ENCODE data around the gene NFIB. TPM values are rescaled to one million over a fixed set of nuclear protein-coding genes. Genes with fewer than 3 reads are reported as not detected.

Gene NFIB
- total RNA-seq, 1 donor from 2014 or later = 0.30 TPM

- Histone ChIP-seq H3K36me3 (no peaks in the 10 kb centered on the region), H4K20me1 (ENCODE audit: low read depth) (no peaks in the 10 kb centered on the region), H3K4me2 (no peak overlapping the region), H3K27me3 (no peaks in the 10 kb centered on the region), H3K4me3 (no peak overlapping the region), H3K27ac (no peak overlapping the region), H3K9me3 (ENCODE audit: low read depth) (no peaks in the 10 kb centered on the region), H3K79me2 (ENCODE audit: low read depth) (no peaks in the 10 kb centered on the region), H2AFZ (replicated peaks) (no peak overlapping the region), H3K4me1 (no peaks in the 10 kb centered on the region), H3F3A (ENCODE audit: low read depth) (no peaks in the 10 kb centered on the region), H3K9ac (no peak overlapping the region)
- Mint-ChIP-seq H3K27ac (no peak overlapping the region), H3K4me1 (peaks cover 3% of the 10 kb centered on the region), H3K27me3 (ENCODE audit: insufficient read depth, low read depth) (no peaks in the 10 kb centered on the region), H3K4me3 (no peak overlapping the region), H3K9me3 (peaks cover 5% of the 10 kb centered on the region), H3K36me3 (no peaks in the 10 kb centered on the region)
- TF ChIP-seq CTCF (IDR thresholded peaks at IDR 0.05) (no peak), EZH2phosphoT487 (IDR thresholded peaks at IDR 0.05) (no peak), EZH2 (IDR thresholded peaks at IDR 0.05) (no peak)
- no peak for DNase-seq (ENCODE audit: low spot score)
Measured at GRCh38 chr9:14146201-14146874, 167.6 kb downstream of the NFIB start.

GRCh38 chr9:14144215-14144614 is 169.7 kb downstream of the NFIB start:
- DNase-seq (ENCODE audit: low spot score) = no peak
- no peak overlapping the region for H2AFZ ChIP-seq (replicated peaks)
- no peak overlapping the region for H3K4me2 ChIP-seq
- Mint-ChIP-seq H3K27me3 (ENCODE audit: insufficient read depth, low read depth) (no peaks in the 10 kb centered on the region), H3K9me3 (peaks cover 5% of the 10 kb centered on the region), H3K4me1 (peaks cover 3% of the 10 kb centered on the region), H3K36me3 (no peaks in the 10 kb centered on the region), H3K4me3 (no peak overlapping the region), H3K27ac (no peak overlapping the region)
- no peaks in the 10 kb centered on the region for H3K36me3 ChIP-seq
- H3K4me1 ChIP-seq = no peaks in the 10 kb centered on the region
- TF ChIP-seq CTCF (IDR thresholded peaks at IDR 0.05) = no peak
- no peak for TF ChIP-seq EZH2 (IDR thresholded peaks at IDR 0.05)
- TF ChIP-seq EZH2phosphoT487 (IDR thresholded peaks at IDR 0.05) = no peak
- H3K27me3 ChIP-seq = no peaks in the 10 kb centered on the region
- H4K20me1 ChIP-seq (ENCODE audit: low read depth) = no peaks in the 10 kb centered on the region
- H3K79me2 ChIP-seq (ENCODE audit: low read depth) = no peaks in the 10 kb centered on the region
- H3F3A ChIP-seq (ENCODE audit: low read depth) = no peaks in the 10 kb centered on the region
- no peak overlapping the region for H3K27ac ChIP-seq
- no peak overlapping the region for H3K4me3 ChIP-seq
- H3K9ac ChIP-seq = no peak overlapping the region
- no peaks in the 10 kb centered on the region for H3K9me3 ChIP-seq (ENCODE audit: low read depth)

GRCh38 chr9:14141699-14142098 is 172.2 kb downstream of the NFIB start:
- Histone ChIP-seq H3K9ac (no peak overlapping the region), H3K27me3 (no peaks in the 10 kb centered on the region), H3K4me3 (no peak overlapping the region), H3K4me1 (no peaks in the 10 kb centered on the region), H4K20me1 (ENCODE audit: low read depth) (no peaks in the 10 kb centered on the region), H3K36me3 (no peaks in the 10 kb centered on the region), H3K27ac (no peak overlapping the region), H3K9me3 (ENCODE audit: low read depth) (no peaks in the 10 kb centered on the region), H3F3A (ENCODE audit: low read depth) (no peaks in the 10 kb centered on the region), H3K4me2 (no peak overlapping the region), H3K79me2 (ENCODE audit: low read depth) (no peaks in the 10 kb centered on the region), H2AFZ (replicated peaks) (no peak overlapping the region)
- no peak for DNase-seq (ENCODE audit: low spot score)
- H3K9me3 Mint-ChIP-seq = peaks cover 5% of the 10 kb centered on the region
- H3K27ac Mint-ChIP-seq = no peak overlapping the region
- H3K27me3 Mint-ChIP-seq (ENCODE audit: insufficient read depth, low read depth) = no peaks in the 10 kb centered on the region
- no peak overlapping the region for H3K4me3 Mint-ChIP-seq
- H3K4me1 Mint-ChIP-seq = peaks cover 3% of the 10 kb centered on the region
- no peaks in the 10 kb centered on the region for H3K36me3 Mint-ChIP-seq
- TF ChIP-seq CTCF (IDR thresholded peaks at IDR 0.05) (no peak), EZH2phosphoT487 (IDR thresholded peaks at IDR 0.05) (no peak), EZH2 (IDR thresholded peaks at IDR 0.05) (no peak)
